Globus pallidus (tissue), 1 donor: Measurements from ENCODE around the gene ADAMTS15.

Source experiments
- DNase-seq: peaks from one replicate; pipeline ENCODE4 v3.0.0-alpha.2; 2015; ENCODE audit warnings: low spot score

ADAMTS15 gene

GRCh38 chr11:130418210-130418609 lies 30.2 kb upstream of the ADAMTS15 start:
- peak; percentile 87 for DNase-seq

DNA sequence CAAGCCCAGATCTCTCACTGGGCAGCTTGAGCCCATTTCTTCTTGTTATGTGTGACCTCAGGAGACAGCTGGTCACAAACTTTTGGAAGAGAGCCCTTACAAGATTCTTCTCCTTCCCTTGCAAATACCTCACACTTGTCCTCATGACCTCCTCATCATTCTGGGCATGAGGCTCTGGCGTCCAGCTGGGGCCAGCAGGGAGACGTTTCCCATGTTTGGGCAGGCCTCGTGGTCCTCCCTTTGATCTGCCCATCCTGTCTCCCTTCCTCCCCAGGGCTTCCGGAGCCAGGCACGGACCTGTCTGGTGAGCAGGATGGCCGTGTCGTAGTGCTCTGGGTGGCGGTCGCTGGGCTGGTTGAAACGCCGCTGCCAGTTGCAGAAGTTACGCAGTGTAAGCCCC lies 29.7 kb upstream of the ADAMTS15 start:
- no peak for DNase-seq

DNA sequence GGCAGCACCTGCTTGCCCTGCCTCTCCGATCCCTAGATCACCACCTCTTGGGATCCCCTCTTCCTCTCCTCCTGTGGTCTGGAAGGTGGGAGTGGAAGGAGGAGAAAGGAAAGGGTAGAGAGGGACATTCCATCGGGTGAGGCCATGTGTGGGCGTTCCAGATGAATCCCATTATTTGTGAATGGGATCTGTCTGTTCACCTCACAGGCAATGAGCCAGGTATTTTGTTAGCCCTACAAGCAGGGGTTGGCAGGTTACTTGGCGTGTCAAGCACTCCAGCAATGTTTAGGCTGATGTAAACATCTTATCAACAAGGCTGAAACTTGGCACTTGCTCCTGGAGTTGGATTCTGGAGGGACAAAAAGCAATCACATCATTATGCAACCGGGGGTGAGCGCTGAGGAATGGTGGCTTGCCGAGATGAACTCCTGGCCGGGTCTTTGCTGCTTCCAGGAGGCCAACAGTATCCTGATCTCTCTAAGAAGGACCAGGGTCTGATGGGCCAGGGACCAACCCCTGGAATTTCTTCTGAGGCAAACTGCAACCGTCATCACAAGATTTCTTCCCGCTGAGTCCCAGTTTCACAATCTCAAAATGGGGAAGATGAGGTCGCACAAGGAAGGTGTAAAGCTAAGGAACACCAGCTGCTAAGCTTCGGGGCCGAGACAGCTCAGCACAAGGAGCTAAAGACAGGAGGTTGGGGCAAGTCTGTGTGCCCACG lies 27.8 kb upstream of the ADAMTS15 start:
- no peak for DNase-seq

DNA sequence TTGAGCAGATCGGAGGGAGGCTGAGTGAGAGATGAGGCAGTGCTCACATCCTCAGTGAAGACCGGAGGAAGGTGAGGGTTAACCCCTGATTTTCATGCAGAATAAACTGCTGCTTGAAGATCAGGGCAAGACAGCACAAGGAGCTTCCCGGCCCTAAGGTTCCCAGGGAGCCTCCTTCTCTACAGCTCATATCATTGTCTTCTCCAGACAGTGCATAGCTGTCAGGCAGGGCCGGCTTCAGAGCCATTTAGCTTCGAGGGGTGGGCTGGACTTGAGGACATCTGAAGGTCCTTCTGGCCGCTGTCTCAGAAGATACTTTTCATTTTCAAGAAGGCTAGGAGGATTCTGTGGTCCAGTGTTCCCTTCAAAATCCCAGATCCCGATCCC lies 27.3 kb upstream of the ADAMTS15 start:
- DNase-seq, result no peak

DNA sequence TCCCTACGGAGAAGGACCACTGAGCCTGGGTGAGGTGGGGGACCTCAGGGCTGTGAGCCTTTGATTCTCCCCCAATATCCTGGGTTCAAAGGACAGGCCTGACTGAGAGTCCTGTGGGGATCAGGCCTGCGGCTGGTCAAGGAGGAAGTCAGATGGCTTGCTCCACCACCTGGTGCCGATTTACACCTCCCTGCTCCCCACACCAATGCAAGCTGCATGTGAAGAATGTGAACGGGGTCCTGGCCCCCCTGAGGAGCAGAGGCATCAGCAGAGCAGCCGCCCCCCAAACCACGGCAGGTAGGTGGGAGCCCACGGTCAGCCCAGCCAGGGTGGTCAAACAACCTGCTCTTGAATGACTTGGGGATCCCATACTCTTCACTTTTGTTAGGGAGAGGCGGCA lies 26.7 kb upstream of the ADAMTS15 start:
- DNase-seq, result no peak

DNA sequence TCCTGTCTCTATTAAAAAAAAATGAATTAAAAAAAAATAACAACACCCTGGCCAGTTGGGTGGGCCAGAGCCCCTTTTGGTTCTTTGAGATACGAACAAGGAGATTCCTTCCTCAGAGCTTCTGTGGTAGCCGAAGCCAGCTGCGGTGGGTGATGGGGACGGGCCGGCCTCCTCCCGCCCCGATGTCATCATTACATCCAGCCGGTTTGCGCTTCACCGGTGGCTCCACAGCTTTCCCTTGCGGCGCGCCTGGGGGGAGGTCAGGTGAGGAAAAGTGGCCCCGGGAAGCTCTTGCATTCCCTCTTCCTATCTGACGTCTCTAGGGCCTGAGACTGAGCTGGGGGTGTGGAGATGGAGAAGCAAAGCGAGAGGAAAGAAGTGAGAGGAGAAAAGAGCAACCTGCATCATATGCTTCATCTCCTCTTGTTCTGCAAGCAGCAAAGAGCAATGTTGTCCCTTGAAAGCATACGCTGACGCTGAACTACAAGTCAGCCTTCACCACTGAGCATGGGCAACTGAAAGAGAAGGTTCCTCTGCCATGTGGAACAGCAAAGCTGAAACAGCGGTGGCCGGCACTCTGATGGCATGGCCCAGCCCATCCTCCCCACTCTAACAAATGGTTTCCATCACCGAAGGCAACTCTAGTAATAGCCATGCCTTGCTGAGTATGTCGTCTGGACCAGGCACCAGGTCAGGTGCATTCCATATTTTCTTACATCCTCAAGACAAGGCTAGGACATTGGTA lies 26.0 kb upstream of the ADAMTS15 start:
- no peak for DNase-seq

GRCh38 chr11:130423541-130424142 lies 24.8 kb upstream of the ADAMTS15 start:
- no peak for DNase-seq

DNA sequence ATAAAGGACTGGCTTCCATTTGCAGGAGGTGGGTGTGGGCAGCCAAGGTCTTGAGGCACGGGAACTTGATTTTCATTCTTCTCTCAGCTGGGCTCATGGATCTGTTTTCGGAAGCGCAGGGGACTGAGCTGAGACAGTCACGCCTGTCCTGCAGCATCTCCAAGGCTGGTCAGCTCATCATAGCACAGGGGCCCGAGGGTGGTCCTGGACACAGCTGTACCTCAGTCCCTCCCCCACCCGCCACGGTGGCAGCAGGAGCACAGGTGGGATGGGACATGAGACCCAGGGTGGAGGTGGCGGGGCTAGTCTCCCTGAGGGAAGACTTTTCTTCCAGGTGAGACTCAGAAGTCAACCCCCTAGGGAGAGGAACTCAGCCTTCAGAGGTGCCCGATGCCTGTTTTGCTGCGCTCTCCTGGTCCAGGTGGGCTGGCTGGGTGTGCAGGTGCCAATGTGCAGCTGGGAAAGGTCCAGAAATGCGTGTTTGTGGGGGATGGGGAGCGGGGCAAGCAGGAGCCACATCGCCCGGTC lies 23.8 kb upstream of the ADAMTS15 start:
- no peak for DNase-seq

DNA sequence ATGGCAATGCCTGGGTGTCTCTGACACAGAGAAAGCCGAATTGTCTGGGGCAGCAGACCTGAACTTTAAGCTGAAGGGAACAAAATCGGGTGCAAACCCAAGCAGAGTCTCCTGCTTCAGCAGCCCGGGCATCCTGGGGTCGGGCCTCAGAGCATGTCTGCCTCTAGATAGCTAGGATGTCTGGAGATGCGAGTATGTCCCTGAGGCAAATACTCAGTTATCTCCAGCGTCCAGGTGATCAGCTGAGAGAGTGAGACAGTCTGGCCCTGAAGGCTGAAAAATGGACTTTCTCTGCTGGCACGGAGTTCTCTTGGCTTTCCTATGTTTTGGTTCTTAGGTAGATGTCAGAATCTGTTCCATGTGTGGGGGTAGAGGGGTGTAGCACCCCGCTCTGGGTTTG lies 23.3 kb upstream of the ADAMTS15 start:
- DNase-seq, result no peak

- DNase-seq, result peak; percentile 74
Measured at GRCh38 chr11:130426223-130426836, 22.1 kb upstream of the ADAMTS15 start.

DNA sequence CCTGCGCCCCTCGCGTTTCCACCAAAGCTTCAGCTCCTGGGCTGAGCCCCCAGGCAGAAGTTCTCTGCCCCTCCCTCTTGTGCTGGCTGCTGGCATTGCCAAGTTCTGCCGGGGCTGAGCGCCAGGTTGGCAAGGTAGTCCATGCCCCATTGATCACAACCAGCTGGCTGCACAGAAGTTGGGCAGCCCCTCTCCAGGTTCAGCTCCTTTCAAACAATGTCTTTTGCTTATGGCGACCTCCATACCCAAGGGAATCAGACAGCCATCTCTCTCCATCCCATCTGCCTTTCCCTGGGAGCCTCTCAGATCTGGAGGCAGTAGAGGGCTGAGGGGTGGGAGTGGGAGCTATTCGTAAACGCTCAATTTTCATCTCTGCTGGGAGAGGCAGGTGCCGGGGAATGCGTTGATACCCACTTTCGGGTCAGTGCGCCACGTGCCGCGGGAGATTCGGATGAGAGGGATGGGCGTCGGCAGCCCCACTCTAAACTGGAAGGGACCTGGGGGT lies 21.6 kb upstream of the ADAMTS15 start:
- DNase-seq, result no peak

DNA sequence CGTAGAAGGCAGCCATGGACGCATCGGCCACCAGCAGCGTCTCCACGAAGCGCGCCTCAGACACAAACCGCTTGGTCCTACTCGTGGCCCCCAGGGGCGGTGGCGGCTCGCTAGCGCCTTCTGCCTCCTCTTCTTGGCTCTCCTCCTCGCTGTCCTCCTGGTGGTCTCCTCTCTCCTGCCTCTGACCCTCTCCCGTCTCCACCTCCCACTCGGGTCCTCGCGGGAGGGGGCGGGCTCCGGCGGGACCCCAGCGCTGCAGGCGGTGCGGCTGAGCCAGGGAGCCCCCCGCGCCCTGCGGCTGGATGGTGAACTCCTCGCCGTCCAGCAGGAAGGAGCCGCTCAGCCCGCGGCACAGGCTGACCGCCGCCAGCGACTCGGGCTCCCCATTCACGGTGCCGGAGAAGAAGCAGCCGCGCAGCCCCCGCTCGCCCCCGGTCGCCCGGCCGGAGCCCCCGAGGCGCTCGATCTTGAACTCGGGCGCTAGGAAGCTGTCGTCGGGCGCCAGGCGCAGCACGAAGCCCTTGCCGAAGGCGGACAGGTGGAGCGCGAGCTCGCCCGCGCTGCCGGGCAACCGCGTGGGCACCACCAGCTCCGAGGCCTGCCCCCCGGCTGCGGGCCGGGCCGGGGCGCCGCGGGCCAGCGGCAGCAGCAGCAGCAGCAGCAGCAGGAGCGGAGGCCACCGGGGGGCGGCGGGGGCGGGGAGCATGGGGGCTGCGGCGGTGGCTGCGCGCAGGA lies 20.7 kb upstream of the ADAMTS15 start:
- DNase-seq, result peak; percentile 60

- no peak for DNase-seq
Measured at GRCh38 chr11:130428316-130429119, 19.9 kb upstream of the ADAMTS15 start, which contains the start of gene ADAMTS8. ADAMTS8 (minus strand) TSS chr11:130428609; CDS start chr11:130428286, 323 bp downstream.

GRCh38 chr11:130429120-130429681 lies 19.2 kb upstream of the ADAMTS15 start:
- DNase-seq, result no peak

DNA sequence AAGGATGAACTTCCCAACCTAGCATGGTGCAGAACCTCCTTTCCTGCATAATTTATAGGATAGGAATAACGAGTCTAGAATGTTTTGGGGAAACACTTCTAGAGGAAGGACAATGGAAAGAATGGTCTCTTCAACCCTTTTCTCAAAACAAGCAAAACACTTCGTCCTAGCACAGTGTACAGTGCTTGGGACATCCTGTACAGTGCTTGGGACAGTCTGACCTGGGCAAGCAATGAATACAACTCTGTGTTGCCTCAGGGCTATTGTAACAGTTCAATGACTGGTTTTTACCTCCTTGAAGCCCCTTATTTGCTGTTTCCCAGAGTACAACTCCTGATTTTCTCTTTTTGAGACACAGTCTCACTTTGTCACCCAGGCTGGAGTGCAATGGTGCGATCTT lies 18.5 kb upstream of the ADAMTS15 start:
- DNase-seq, result no peak

- peak; percentile 66 for DNase-seq
Measured at GRCh38 chr11:130431331-130431773, 17.1 kb upstream of the ADAMTS15 start.

DNA sequence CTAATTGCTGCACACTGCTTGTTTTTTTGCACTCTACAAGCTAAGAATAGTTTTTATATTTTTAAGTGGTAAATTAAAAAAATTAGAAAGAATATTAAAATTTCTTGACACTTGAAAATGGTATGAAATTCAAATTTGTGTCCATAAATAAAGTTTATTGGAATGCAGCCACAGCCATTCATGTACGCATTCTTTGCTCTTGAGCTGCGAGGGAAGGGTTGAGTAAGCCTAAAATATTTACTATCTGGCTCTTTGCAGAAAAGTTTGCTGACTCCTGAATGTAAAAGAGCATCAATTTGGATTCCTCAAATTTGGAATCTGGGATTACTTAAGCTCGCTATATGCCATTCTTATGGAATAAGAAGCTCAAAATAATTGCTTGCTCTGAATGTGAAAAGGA lies 16.6 kb upstream of the ADAMTS15 start:
- DNase-seq, result no peak

- DNase-seq, result no peak
Measured at GRCh38 chr11:130433357-130433756, 15.1 kb upstream of the ADAMTS15 start.

DNA sequence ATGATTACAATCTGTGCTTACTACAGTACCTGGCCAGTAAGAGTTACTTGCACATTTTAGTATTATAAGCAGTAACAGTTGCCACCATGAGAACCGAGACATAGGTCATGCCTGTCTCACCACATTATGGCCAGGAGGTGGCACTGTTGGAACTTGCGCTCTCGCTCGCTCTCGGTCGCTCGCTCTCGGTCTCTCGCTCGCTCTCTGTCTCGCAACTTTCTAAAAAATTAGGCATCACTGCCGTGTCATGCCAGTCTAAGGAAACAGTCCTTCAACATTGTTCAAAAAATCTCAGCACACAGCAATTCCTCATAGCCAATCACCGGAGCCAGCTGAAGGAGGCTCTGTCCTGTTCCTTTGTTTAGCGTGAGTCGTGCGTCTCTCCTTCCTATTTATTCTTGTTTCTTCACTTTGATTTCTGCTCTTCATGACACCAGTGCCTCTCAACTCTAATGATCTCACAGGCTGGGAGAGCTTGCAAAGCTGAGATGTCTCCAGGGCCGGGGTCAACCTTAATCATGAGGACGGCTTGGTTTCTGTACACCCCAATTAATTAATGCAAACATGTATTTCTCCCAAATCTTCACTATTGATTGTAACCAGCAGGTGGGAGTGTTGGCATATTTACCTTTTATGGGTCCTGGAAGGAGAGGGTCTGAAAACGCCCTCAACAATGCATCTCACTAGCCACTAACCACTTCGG lies 13.8 kb upstream of the ADAMTS15 start:
- DNase-seq, result peak; percentile 87

- no peak for DNase-seq
Measured at GRCh38 chr11:130435671-130436070, 12.8 kb upstream of the ADAMTS15 start.
